HepG2 (cell line): ENCODE measurements around the gene PEX12. TPM values are rescaled to one million over a fixed set of nuclear protein-coding genes. Genes with fewer than 3 reads are reported as not detected.

Experiments
- GATAD2A ChIP-seq: IDR thresholded peaks from 2 replicates; pipeline ENCODE4 v1.6.1; 2016
- NFE2 ChIP-seq: sonication (generic); formaldehyde crosslinking; IDR thresholded peaks from 2 replicates; pipeline ENCODE4 v1.4.0; 2020; ENCODE audit warnings: missing genetic modification reagents
- NONO ChIP-seq, 2 experiments: fragments of 450-650 bp in 1 of 2; sonication (generic) in 1 of 2; formaldehyde crosslinking in 1 of 2; IDR thresholded peaks in 1 of 2; conservative IDR thresholded peaks in 1 of 2; 2 replicates each; pipeline versions ENCODE4 v1.6.1 to v1.8.0; 2017 to 2022; ENCODE audit warnings: mild to moderate bottlenecking in 1 of 2, missing genetic modification reagents in 1 of 2, moderate library complexity in 1 of 2
- RXRB ChIP-seq: IDR thresholded peaks from 2 replicates; pipeline ENCODE4 v1.6.1; 2016; ENCODE audit warnings: borderline replicate concordance, missing genetic modification reagents, missing compliant biosample characterization
- SIX4 ChIP-seq: sonication (generic); formaldehyde crosslinking; IDR thresholded peaks from 2 replicates; pipeline ENCODE4 v1.4.0; 2020; ENCODE audit warnings: missing genetic modification reagents
- TEAD2 ChIP-seq: sonication (generic); formaldehyde crosslinking; IDR thresholded peaks from 2 replicates; pipeline ENCODE4 v1.9.0; 2021; ENCODE audit warnings: missing genetic modification reagents
- ZNF160 ChIP-seq: sonication (generic); formaldehyde crosslinking; IDR thresholded peaks from 2 replicates; pipeline ENCODE4 v1.8.0; 2022; ENCODE audit warnings: mild to moderate bottlenecking, inconsistent platforms, missing genetic modification reagents
- ZNF496 ChIP-seq: sonication (generic); formaldehyde crosslinking; IDR thresholded peaks from 2 replicates; pipeline ENCODE4 v1.8.1; 2023; ENCODE audit warnings: mild to moderate bottlenecking, moderate library complexity, missing genetic modification reagents; ENCODE audit not compliant: insufficient replicate concordance
- ZNF567 ChIP-seq: sonication (generic); formaldehyde crosslinking; IDR thresholded peaks from 2 replicates; pipeline ENCODE4 v1.8.1; 2023; ENCODE audit warnings: mild to moderate bottlenecking, missing genetic modification reagents, borderline replicate concordance
- ZNF670 ChIP-seq: sonication (generic); formaldehyde crosslinking; IDR thresholded peaks from 2 replicates; pipeline ENCODE4 v1.8.0; 2022; ENCODE audit warnings: mild to moderate bottlenecking, missing genetic modification reagents, borderline replicate concordance
- ZNF768 ChIP-seq: sonication (generic); formaldehyde crosslinking; IDR thresholded peaks from 2 replicates; pipeline ENCODE4 v1.4.0; 2020; ENCODE audit warnings: missing genetic modification reagents
- ZNF772 ChIP-seq: sonication (generic); formaldehyde crosslinking; IDR thresholded peaks from 2 replicates; pipeline ENCODE4 v1.5.0; 2020; ENCODE audit warnings: mild to moderate bottlenecking, missing genetic modification reagents
- ZZZ3 ChIP-seq: sonication (generic); formaldehyde crosslinking; IDR thresholded peaks from 2 replicates; pipeline ENCODE4 v1.4.0; 2020; ENCODE audit warnings: missing genetic modification reagents, mild to moderate bottlenecking, borderline replicate concordance
- polyA plus RNA-seq, 8 experiments: library from polyadenylated mRNA; depleted of rRNA in 3 of 8; stranded (reverse) in 7 of 8; unstranded in 1 of 8; fragments of >200 nt; fragmentation: Illumina TruSeq in 4 of 8; extraction: Trizol in 4 of 8; gene quantifications; 2 replicates each; pipeline versions ENCODE4 v1.2.1 to v1.2.3, GENCODE V29; 2011 to 2016; ENCODE audit warnings: low read depth in 4 of 8, missing spikeins in 1 of 8, mixed read lengths in 1 of 8; ENCODE audit not compliant: insufficient read depth in 1 of 8
- total RNA-seq, 5 experiments: library from RNA; depleted of rRNA; stranded (reverse); fragments of >200 nt; fragmentation: Illumina TruSeq; extraction: Trizol; gene quantifications; 2 replicates each; pipeline ENCODE4 v1.2.3, GENCODE V29; 2016; ENCODE audit warnings: low read depth in 1 of 5
- TF ChIP-seq, protein P1 (sequence below): sonication (generic); formaldehyde crosslinking; IDR thresholded peaks from 2 replicates; pipeline ENCODE4 v1.9.0; 2022; ENCODE audit warnings: missing genetic modification reagents, mild to moderate bottlenecking, borderline replicate concordance
- TF ChIP-seq, protein P2 (sequence below): sonication (generic); formaldehyde crosslinking; IDR thresholded peaks from 2 replicates; pipeline ENCODE4 v1.8.1; 2023; ENCODE audit warnings: mild to moderate bottlenecking, missing genetic modification reagents
- TF ChIP-seq, protein P3 (sequence below): sonication (generic); formaldehyde crosslinking; IDR thresholded peaks from 2 replicates; pipeline ENCODE4 v1.9.0; 2021; ENCODE audit warnings: mild to moderate bottlenecking, missing genetic modification reagents
- TF ChIP-seq, protein P4 (sequence below): sonication (generic); formaldehyde crosslinking; IDR thresholded peaks from 2 replicates; pipeline ENCODE4 v1.4.0; 2020; ENCODE audit warnings: missing genetic modification reagents

The PEX12 gene
- total and polyA plus RNA-seq, 2 of the 13 experiments (the other 11 are each of a cell fraction or from before 2014, with no cell fraction given): 5.1 to 11.9 TPM

DNA sequence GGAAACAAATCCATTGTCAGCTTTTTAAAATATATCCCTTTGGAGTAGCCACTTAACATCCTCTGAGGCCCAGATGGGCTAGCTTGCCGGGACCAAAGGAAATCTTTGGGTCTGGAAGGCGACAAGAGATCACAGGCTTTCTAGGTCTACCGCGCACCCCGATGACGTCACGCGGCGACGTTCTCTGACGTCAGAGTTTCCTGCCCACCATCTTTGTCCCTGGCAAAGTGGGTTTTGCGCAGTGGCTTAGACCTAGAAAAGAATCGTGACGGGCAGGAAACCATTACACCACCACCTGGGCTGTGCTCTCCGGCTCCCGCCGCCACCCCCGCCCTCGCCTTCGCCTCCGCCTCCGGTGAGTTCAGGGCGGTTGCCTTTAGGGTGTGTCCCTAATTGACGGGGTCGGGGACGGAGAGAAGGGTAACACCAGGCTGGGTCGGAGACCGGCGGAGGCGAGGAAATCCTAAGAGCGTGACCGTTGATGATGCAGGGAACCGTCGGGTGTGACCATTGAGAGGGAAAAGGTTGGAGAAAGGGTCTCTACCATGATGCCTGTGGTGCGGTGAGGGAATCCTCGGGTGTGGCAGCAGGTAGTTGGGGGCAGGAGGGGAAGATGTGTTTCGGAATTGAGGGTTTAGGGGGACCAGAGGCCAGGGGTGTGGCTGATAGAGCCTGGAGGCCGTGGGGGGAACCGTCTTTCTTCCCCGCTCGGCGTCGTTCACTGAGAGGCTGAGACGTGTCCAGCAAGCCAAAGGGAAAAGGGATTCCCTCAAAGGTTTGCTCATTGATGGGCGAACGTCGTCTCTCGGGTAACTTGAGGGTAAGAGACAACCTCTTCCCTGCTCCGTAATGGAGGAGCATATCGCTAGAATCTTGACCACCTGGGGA, 8.9 kb upstream of the PEX12 start, which contains the start of gene AP2B1 (continued):
- TF ChIP-seq ZNF160 (CRISPR knock-in tag) (no peak), TEAD2 (no peak), ZNF768 (CRISPR knock-in tag) (peak; percentile 55; the same call in 1 of the 2 replicates), NONO (IDR thresholded peaks at IDR 0.05) (no peak), NONO (CRISPR knock-in tag; conservative IDR thresholded peaks at IDR 0.05) (0 out of 2 replicates have a peak, but pooled peaks have one; percentile 27), GATAD2A (CRISPR knock-in tag) (peak; percentile 84), ZNF772 (CRISPR knock-in tag) (peak; percentile 77), ZNF496 (CRISPR knock-in tag) (no peak), ZZZ3 (CRISPR knock-in tag) (no peak), SIX4 (CRISPR knock-in tag) (no peak), NFE2 (CRISPR knock-in tag) (no peak), ZNF670 (CRISPR knock-in tag) (no peak), ZNF567 (0 out of 2 replicates have a peak, but pooled peaks have one; percentile 41), RXRB (peak; percentile 74)
- TF ChIP-seq, protein P1, sequence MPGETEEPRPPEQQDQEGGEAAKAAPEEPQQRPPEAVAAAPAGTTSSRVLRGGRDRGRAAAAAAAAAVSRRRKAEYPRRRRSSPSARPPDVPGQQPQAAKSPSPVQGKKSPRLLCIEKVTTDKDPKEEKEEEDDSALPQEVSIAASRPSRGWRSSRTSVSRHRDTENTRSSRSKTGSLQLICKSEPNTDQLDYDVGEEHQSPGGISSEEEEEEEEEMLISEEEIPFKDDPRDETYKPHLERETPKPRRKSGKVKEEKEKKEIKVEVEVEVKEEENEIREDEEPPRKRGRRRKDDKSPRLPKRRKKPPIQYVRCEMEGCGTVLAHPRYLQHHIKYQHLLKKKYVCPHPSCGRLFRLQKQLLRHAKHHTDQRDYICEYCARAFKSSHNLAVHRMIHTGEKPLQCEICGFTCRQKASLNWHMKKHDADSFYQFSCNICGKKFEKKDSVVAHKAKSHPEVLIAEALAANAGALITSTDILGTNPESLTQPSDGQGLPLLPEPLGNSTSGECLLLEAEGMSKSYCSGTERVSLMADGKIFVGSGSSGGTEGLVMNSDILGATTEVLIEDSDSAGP (CRISPR knock-in tag): peak; percentile 88
- TF ChIP-seq, protein P2, sequence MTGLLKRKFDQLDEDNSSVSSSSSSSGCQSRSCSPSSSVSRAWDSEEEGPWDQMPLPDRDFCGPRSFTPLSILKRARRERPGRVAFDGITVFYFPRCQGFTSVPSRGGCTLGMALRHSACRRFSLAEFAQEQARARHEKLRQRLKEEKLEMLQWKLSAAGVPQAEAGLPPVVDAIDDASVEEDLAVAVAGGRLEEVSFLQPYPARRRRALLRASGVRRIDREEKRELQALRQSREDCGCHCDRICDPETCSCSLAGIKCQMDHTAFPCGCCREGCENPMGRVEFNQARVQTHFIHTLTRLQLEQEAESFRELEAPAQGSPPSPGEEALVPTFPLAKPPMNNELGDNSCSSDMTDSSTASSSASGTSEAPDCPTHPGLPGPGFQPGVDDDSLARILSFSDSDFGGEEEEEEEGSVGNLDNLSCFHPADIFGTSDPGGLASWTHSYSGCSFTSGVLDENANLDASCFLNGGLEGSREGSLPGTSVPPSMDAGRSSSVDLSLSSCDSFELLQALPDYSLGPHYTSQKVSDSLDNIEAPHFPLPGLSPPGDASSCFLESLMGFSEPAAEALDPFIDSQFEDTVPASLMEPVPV: peak; percentile 33; the same call in 1 of the 2 replicates
- TF ChIP-seq, protein P3, sequence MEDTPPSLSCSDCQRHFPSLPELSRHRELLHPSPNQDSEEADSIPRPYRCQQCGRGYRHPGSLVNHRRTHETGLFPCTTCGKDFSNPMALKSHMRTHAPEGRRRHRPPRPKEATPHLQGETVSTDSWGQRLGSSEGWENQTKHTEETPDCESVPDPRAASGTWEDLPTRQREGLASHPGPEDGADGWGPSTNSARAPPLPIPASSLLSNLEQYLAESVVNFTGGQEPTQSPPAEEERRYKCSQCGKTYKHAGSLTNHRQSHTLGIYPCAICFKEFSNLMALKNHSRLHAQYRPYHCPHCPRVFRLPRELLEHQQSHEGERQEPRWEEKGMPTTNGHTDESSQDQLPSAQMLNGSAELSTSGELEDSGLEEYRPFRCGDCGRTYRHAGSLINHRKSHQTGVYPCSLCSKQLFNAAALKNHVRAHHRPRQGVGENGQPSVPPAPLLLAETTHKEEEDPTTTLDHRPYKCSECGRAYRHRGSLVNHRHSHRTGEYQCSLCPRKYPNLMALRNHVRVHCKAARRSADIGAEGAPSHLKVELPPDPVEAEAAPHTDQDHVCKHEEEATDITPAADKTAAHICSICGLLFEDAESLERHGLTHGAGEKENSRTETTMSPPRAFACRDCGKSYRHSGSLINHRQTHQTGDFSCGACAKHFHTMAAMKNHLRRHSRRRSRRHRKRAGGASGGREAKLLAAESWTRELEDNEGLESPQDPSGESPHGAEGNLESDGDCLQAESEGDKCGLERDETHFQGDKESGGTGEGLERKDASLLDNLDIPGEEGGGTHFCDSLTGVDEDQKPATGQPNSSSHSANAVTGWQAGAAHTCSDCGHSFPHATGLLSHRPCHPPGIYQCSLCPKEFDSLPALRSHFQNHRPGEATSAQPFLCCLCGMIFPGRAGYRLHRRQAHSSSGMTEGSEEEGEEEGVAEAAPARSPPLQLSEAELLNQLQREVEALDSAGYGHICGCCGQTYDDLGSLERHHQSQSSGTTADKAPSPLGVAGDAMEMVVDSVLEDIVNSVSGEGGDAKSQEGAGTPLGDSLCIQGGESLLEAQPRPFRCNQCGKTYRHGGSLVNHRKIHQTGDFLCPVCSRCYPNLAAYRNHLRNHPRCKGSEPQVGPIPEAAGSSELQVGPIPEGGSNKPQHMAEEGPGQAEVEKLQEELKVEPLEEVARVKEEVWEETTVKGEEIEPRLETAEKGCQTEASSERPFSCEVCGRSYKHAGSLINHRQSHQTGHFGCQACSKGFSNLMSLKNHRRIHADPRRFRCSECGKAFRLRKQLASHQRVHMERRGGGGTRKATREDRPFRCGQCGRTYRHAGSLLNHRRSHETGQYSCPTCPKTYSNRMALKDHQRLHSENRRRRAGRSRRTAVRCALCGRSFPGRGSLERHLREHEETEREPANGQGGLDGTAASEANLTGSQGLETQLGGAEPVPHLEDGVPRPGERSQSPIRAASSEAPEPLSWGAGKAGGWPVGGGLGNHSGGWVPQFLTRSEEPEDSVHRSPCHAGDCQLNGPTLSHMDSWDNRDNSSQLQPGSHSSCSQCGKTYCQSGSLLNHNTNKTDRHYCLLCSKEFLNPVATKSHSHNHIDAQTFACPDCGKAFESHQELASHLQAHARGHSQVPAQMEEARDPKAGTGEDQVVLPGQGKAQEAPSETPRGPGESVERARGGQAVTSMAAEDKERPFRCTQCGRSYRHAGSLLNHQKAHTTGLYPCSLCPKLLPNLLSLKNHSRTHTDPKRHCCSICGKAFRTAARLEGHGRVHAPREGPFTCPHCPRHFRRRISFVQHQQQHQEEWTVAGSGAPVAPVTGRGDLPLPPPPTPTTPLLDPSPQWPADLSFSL (CRISPR knock-in tag): no peak
- TF ChIP-seq, protein P4, sequence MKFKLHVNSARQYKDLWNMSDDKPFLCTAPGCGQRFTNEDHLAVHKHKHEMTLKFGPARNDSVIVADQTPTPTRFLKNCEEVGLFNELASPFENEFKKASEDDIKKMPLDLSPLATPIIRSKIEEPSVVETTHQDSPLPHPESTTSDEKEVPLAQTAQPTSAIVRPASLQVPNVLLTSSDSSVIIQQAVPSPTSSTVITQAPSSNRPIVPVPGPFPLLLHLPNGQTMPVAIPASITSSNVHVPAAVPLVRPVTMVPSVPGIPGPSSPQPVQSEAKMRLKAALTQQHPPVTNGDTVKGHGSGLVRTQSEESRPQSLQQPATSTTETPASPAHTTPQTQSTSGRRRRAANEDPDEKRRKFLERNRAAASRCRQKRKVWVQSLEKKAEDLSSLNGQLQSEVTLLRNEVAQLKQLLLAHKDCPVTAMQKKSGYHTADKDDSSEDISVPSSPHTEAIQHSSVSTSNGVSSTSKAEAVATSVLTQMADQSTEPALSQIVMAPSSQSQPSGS (CRISPR knock-in tag): peak; percentile 96
